Neuronal stem cell (in vitro differentiated cells): ENCODE measurements around the gene STOX2.

ENCODE experiments used
- DNase-seq: peaks from one replicate; pipeline ENCODE4 v3.0.0-alpha.2; 2013; ENCODE audit warnings: low spot score
- H2AFZ ChIP-seq: one replicate; pipeline ENCODE4 v1.6.1; 2013; ENCODE audit warnings: mild to moderate bottlenecking, low read length, inconsistent platforms
- H2AK5ac ChIP-seq: 2 replicates; pipeline ENCODE4 v1.6.1; 2013; ENCODE audit warnings: low read depth, mild to moderate bottlenecking, inconsistent platforms, low read length, moderate library complexity, mixed read lengths
- H2BK120ac ChIP-seq: 2 replicates; pipeline ENCODE4 v1.6.1; 2013; ENCODE audit warnings: low read depth, mild to moderate bottlenecking, inconsistent platforms, low read length, moderate library complexity, mixed read lengths
- H2BK12ac ChIP-seq: one replicate; pipeline ENCODE4 v1.6.1; 2013; ENCODE audit warnings: low read length, inconsistent platforms
- H2BK15ac ChIP-seq: 2 replicates; pipeline ENCODE4 v1.6.1; 2013; ENCODE audit warnings: mild to moderate bottlenecking, low read length, inconsistent platforms, mixed read lengths
- H2BK5ac ChIP-seq: one replicate; pipeline ENCODE4 v1.6.1; 2013; ENCODE audit warnings: inconsistent platforms, mild to moderate bottlenecking, low read length, moderate library complexity
- H3K14ac ChIP-seq: one replicate; pipeline ENCODE4 v1.6.1; 2013; ENCODE audit warnings: low read length, inconsistent platforms
- H3K18ac ChIP-seq: 2 replicates; pipeline ENCODE4 v1.6.1; 2013; ENCODE audit warnings: low read length, inconsistent platforms
- H3K23ac ChIP-seq: 2 replicates; pipeline ENCODE4 v1.6.1; 2013; ENCODE audit warnings: low read depth, mild to moderate bottlenecking, mixed read lengths, low read length, inconsistent platforms; ENCODE audit not compliant: poor library complexity
- H3K27ac ChIP-seq: replicated peaks from 3 replicates; pipeline ENCODE4 v1.5.1; 2013; ENCODE audit warnings: low read length, inconsistent platforms
- H3K27me3 ChIP-seq, 3 experiments: 2 replicates each; pipeline ENCODE4 v1.6.1; 2013; ENCODE audit warnings: low read length in 3 of 3, mild to moderate bottlenecking in 2 of 3, inconsistent platforms in 1 of 3, low read depth in 1 of 3, mixed read lengths in 1 of 3, moderate library complexity in 1 of 3; ENCODE audit not compliant: control insufficient read depth in 3 of 3, insufficient read depth in 3 of 3
- H3K36me3 ChIP-seq, 2 donors: replicated peaks in 1 of 2; 2 replicates each; pipeline ENCODE4 v1.6.1; 2013; ENCODE audit warnings: low read length in 2 of 2; ENCODE audit not compliant: control insufficient read depth in 2 of 2, insufficient read depth in 2 of 2
- H3K4ac ChIP-seq: 2 replicates; pipeline ENCODE4 v1.6.1; 2013; ENCODE audit warnings: inconsistent platforms, mild to moderate bottlenecking, low read length, moderate library complexity
- H3K4me1 ChIP-seq, 2 donors: 1 replicate in 1 of 2; 2 replicates in 1 of 2; pipeline ENCODE4 v1.6.1; 2013; ENCODE audit warnings: low read length in 2 of 2, low read depth in 1 of 2; ENCODE audit not compliant: control insufficient read depth in 2 of 2, insufficient read depth in 1 of 2
- H3K4me2 ChIP-seq: one replicate; pipeline ENCODE4 v1.6.1; 2013; ENCODE audit warnings: mild to moderate bottlenecking, low read length, inconsistent platforms; ENCODE audit not compliant: insufficient read depth, poor library complexity, severe bottlenecking
- H3K4me3 ChIP-seq, 2 donors: 2 replicates each; pipeline ENCODE4 v1.5.1; 2013; ENCODE audit warnings: low read length in 2 of 2, mild to moderate bottlenecking in 2 of 2, inconsistent platforms in 1 of 2, moderate library complexity in 1 of 2
- H3K79me1 ChIP-seq: one replicate; pipeline ENCODE4 v1.6.1; 2013; ENCODE audit warnings: low read depth, mild to moderate bottlenecking, inconsistent platforms, low read length, moderate library complexity
- H3K9ac ChIP-seq: one replicate; pipeline ENCODE4 v1.6.1; 2013; ENCODE audit warnings: mild to moderate bottlenecking, low read depth, low read length, inconsistent platforms; ENCODE audit not compliant: poor library complexity
- H3K9me3 ChIP-seq, 2 donors: replicated peaks in 1 of 2; 2 replicates each; pipeline versions ENCODE3 to v1.6.1; 2013; ENCODE audit warnings: low read length in 2 of 2, mild to moderate bottlenecking in 2 of 2, inconsistent platforms in 1 of 2, low read depth in 1 of 2, mixed read lengths in 1 of 2, moderate library complexity in 1 of 2; ENCODE audit not compliant: control insufficient read depth in 2 of 2, insufficient read depth in 1 of 2
- H4K8ac ChIP-seq: one replicate; pipeline ENCODE4 v1.6.1; 2013; ENCODE audit warnings: low read depth, mild to moderate bottlenecking, inconsistent platforms, low read length, moderate library complexity
- H4K91ac ChIP-seq: one replicate; pipeline ENCODE4 v1.6.1; 2013; ENCODE audit warnings: low read length, low read depth, mild to moderate bottlenecking, inconsistent platforms; ENCODE audit not compliant: poor library complexity
- WGBS, 2 donors: extraction: QIAGEN DNeasy Blood & Tissue Kit; methylation state at CpG; one replicate each; pipeline ENCODE4 v1.1.7; 2013; ENCODE audit warnings: missing lambda C conversion rate in 2 of 2, mixed read lengths in 1 of 2; ENCODE audit not compliant: insufficient read length in 2 of 2, insufficient replicate concordance in 1 of 2; ENCODE audit errors: extremely low coverage in 2 of 2; 5-methylcytosine and 5-hydroxymethylcytosine counted together

STOX2 gene

GRCh38 chr4:183986971-183987946 lies 82.2 kb downstream of the STOX2 start:
- no peaks in the 10 kb centered on the region for H3K27me3 ChIP-seq
- H3K9ac ChIP-seq = peak overlapping the region; percentile 46
- H3K79me1 ChIP-seq = no peaks in the 10 kb centered on the region
- no CpG with 5 or more reads among the region's 43 CpGs for WGBS, 2 donors
- no peak overlapping the region for H2BK120ac ChIP-seq
- H3K4me2 ChIP-seq = peak overlapping the region; percentile 56
- H2BK12ac ChIP-seq = peak overlapping the region; percentile 59
- H4K91ac ChIP-seq = no peak overlapping the region
- H2BK5ac ChIP-seq = peak overlapping the region; percentile 40
- no peak overlapping the region for H3K14ac ChIP-seq
- no peaks in the 10 kb centered on the region for H3K9me3 ChIP-seq
- peak overlapping the region; percentile 59 for H2AK5ac ChIP-seq
- no peak overlapping the region for H3K23ac ChIP-seq
- peak overlapping the region; percentile 86 for H3K27ac ChIP-seq
- H4K8ac ChIP-seq = no peak overlapping the region
- H2BK15ac ChIP-seq = no peak overlapping the region
- peak overlapping the region; percentile 47 to 75 for H3K4me3 ChIP-seq
- peak overlapping the region; percentile 81 for H3K18ac ChIP-seq
- DNase-seq = peak; percentile 60
- H3K36me3 ChIP-seq = peaks cover 0 to 3% of the 10 kb centered on the region in 2 donors
- no peak overlapping the region for H3K4ac ChIP-seq
- H2AFZ ChIP-seq = peak overlapping the region; percentile 69
- peaks cover 21% of the 10 kb centered on the region in 2 donors for H3K4me1 ChIP-seq

- Histone ChIP-seq H3K14ac (no peak overlapping the region), H4K91ac (no peak overlapping the region)
These were observed 82.9 kb downstream of the STOX2 start for GRCh38 chr4:183987987-183988392.

GRCh38 chr4:183988874-183989273 lies 83.8 kb downstream of the STOX2 start:
- H3K4me3 ChIP-seq = peak overlapping the region in 1 of 2 donors; percentile 7
- no peak overlapping the region for H2BK120ac ChIP-seq
- H2AK5ac ChIP-seq = peak overlapping the region; percentile 96
- H2BK5ac ChIP-seq = no peak overlapping the region
- H3K4me2 ChIP-seq = no peak overlapping the region
- H2BK12ac ChIP-seq = peak overlapping the region; percentile 95
- DNase-seq = no peak
- H2AFZ ChIP-seq = no peak overlapping the region
- H3K9me3 ChIP-seq = no peaks in the 10 kb centered on the region
- H3K27ac ChIP-seq = peak overlapping the region; percentile 43
- peak overlapping the region; percentile 10 for H3K14ac ChIP-seq
- peak overlapping the region; percentile 53 for H2BK15ac ChIP-seq
- peaks cover 0 to 3% of the 10 kb centered on the region in 2 donors for H3K36me3 ChIP-seq
- no peaks in the 10 kb centered on the region for H3K27me3 ChIP-seq
- WGBS, 2 donors = no CpG with 5 or more reads among the region's 9 CpGs
- H4K8ac ChIP-seq = no peak overlapping the region
- no peak overlapping the region for H3K4ac ChIP-seq
- peak overlapping the region; percentile 86 for H3K18ac ChIP-seq
- peaks cover 21% of the 10 kb centered on the region in 2 donors for H3K4me1 ChIP-seq
- no peaks in the 10 kb centered on the region for H3K79me1 ChIP-seq
- peak overlapping the region; percentile 38 for H3K9ac ChIP-seq
- H3K23ac ChIP-seq = no peak overlapping the region
- H4K91ac ChIP-seq = no peak overlapping the region

More at GRCh38 chr4:183987987-183988392, 82.9 kb downstream of the STOX2 start:
- peaks cover 0 to 3% of the 10 kb centered on the region in 2 donors for H3K36me3 ChIP-seq
- no CpG with 5 or more reads among the region's 10 CpGs for WGBS, 2 donors
- peak; percentile 83 for DNase-seq
- no peak overlapping the region for H2BK12ac ChIP-seq
- peak overlapping the region; percentile 86 for H3K27ac ChIP-seq
- H2BK15ac ChIP-seq = no peak overlapping the region
- no peak overlapping the region for H3K18ac ChIP-seq
- H2AFZ ChIP-seq = peak overlapping the region; percentile 69
- no peaks in the 10 kb centered on the region for H3K27me3 ChIP-seq
- H3K4me1 ChIP-seq = peaks cover 21% of the 10 kb centered on the region in 2 donors
- H2BK120ac ChIP-seq = no peak overlapping the region
- H3K23ac ChIP-seq = no peak overlapping the region
- H3K4me3 ChIP-seq = peak overlapping the region in 1 of 2 donors; percentile 47
- H4K8ac ChIP-seq = no peak overlapping the region
- peak overlapping the region; percentile 56 for H3K4me2 ChIP-seq
- no peak overlapping the region for H3K9ac ChIP-seq
- no peak overlapping the region for H2AK5ac ChIP-seq
- no peak overlapping the region for H2BK5ac ChIP-seq
- no peak overlapping the region for H3K4ac ChIP-seq
- no peaks in the 10 kb centered on the region for H3K9me3 ChIP-seq
- no peaks in the 10 kb centered on the region for H3K79me1 ChIP-seq

GRCh38 chr4:183989461-183989860 lies 84.4 kb downstream of the STOX2 start:
- Histone ChIP-seq H3K36me3 (peaks cover 0 to 3% of the 10 kb centered on the region in 2 donors), H3K4me3 (no peak overlapping the region), H3K23ac (no peak overlapping the region), H2AFZ (no peak overlapping the region), H2BK5ac (no peak overlapping the region), H2AK5ac (no peak overlapping the region), H2BK120ac (no peak overlapping the region), H3K14ac (no peak overlapping the region), H2BK15ac (no peak overlapping the region), H2BK12ac (no peak overlapping the region), H3K4me1 (peaks cover 21% of the 10 kb centered on the region in 2 donors), H3K9me3 (no peaks in the 10 kb centered on the region), H4K91ac (no peak overlapping the region), H3K18ac (no peak overlapping the region), H4K8ac (no peak overlapping the region), H3K27ac (no peak overlapping the region), H3K4ac (no peak overlapping the region), H3K9ac (no peak overlapping the region), H3K4me2 (no peak overlapping the region), H3K27me3 (no peaks in the 10 kb centered on the region), H3K79me1 (no peaks in the 10 kb centered on the region)
- no peak for DNase-seq
- no CpG with 5 or more reads among the region's 6 CpGs for WGBS, 2 donors
